Thyroid gland (tissue), 4 donors: ENCODE measurements around the gene GATAD2A. TPM values are rescaled to one million over a fixed set of nuclear protein-coding genes. Genes with fewer than 3 reads are reported as not detected.

Source experiments
- DNase-seq, 2 donors: peaks; one replicate each; pipeline ENCODE4 v3.0.0-alpha.2; 2019
- H3K27ac ChIP-seq, 3 donors: fragments of 200-600 bp; sonication (generic); 1 replicate in 2 of 3; 2 replicates in 1 of 3; pipeline ENCODE4 v1.5.1; 2016 to 2019; ENCODE audit warnings: mild to moderate bottlenecking in 1 of 3, moderate library complexity in 1 of 3
- H3K27me3 ChIP-seq: fragments of 200-600 bp; sonication (generic); one replicate; pipeline ENCODE4 v1.5.1; 2019
- H3K36me3 ChIP-seq, 2 donors: fragments of 200-600 bp; sonication (generic); one replicate each; pipeline ENCODE4 v1.5.1; 2016 to 2019
- H3K4me1 ChIP-seq, 2 donors: fragments of 200-600 bp; sonication (generic); one replicate each; pipeline ENCODE4 v1.5.1; 2017 to 2019
- H3K4me3 ChIP-seq, 3 donors: fragments of 200-600 bp; sonication (generic); replicated peaks in 1 of 3; 1 replicate in 2 of 3; 2 replicates in 1 of 3; pipeline ENCODE4 v1.5.1; 2016; ENCODE audit warnings: mild to moderate bottlenecking in 1 of 3
- H3K9me3 ChIP-seq: fragments of 200-600 bp; sonication (generic); one replicate; pipeline ENCODE4 v1.5.1; 2017
- POLR2A ChIP-seq, 2 donors: fragments of 450-650 bp; IDR thresholded peaks; one replicate each; pipeline ENCODE4 v1.6.1; 2017; ENCODE audit warnings: antibody characterized with exemption in 2 of 2, mild to moderate bottlenecking in 2 of 2, moderate library complexity in 1 of 2
- WGBS, 2 donors: methylation state at CpG; one replicate each; pipeline ENCODE4 v1.1.5; 2017; 5-methylcytosine and 5-hydroxymethylcytosine counted together
- intact Hi-C: fragments of 100-400 bp; cut with DNase I; formaldehyde crosslinking; loops from one replicate; pipeline ENCODE4 v1.15.1; 2023
- total RNA-seq, 4 donors: library from RNA; depleted of rRNA; stranded (reverse); fragments of >200 nt; gene quantifications; one replicate each; pipeline ENCODE4 v1.2.3, GENCODE V29; 2016
- TF ChIP-seq, protein P1 (sequence below), 6 experiments: fragments of 200-600 bp in 3 of 6; fragments of 450-650 bp in 3 of 6; sonication (generic) in 3 of 6; IDR thresholded peaks; one replicate each; pipeline ENCODE4 v1.5.1; 2016 to 2019; ENCODE audit warnings: antibody characterized with exemption in 6 of 6, mild to moderate bottlenecking in 2 of 6, inconsistent platforms in 1 of 6, moderate library complexity in 1 of 6

GATAD2A gene
- total RNA-seq, 4 donors from 2014 or later, result 33.2 to 82.4 (median 51.8) TPM

DNA sequence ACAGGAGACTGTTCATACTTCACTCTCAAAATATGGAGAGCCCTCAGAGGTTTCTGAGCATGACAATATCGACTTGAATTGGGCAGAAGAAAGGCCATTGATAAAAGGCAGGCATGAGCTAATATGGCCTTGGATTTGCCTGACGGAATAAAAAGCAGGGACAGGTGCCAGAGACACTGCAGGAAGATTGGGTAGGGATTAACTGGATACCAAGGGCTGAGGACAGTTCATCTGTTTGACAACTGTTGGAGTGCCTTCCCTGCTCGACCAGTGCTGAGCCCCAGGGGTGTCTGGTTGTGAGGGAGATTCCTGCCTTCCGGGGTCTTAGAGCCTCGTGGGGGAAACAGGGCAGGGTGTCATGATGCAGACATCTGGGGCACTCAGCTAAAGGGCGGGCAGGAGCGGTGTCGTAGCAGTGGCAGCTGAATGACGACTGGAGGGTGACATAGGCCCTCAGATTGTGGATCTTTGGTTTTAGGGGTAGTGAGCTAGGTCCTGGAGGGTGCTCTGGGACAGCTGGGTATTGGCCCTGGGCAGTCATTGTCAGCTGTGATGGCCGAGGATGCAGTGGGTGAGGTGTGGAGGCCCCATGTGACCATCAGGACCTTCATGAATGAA is 12.3 kb downstream of the GATAD2A start:
- Histone ChIP-seq H3K4me1 (peaks cover 14 to 53% of the 10 kb centered on the region in 2 donors), H3K36me3 (no peaks in the 10 kb centered on the region), H3K4me3 (no peak overlapping the region), H3K27ac (no peak overlapping the region), H3K9me3 (no peaks in the 10 kb centered on the region), H3K27me3 (no peaks in the 10 kb centered on the region)
- TF ChIP-seq POLR2A (IDR thresholded peaks at IDR 0.05), result no peak
- TF ChIP-seq, protein P1, sequence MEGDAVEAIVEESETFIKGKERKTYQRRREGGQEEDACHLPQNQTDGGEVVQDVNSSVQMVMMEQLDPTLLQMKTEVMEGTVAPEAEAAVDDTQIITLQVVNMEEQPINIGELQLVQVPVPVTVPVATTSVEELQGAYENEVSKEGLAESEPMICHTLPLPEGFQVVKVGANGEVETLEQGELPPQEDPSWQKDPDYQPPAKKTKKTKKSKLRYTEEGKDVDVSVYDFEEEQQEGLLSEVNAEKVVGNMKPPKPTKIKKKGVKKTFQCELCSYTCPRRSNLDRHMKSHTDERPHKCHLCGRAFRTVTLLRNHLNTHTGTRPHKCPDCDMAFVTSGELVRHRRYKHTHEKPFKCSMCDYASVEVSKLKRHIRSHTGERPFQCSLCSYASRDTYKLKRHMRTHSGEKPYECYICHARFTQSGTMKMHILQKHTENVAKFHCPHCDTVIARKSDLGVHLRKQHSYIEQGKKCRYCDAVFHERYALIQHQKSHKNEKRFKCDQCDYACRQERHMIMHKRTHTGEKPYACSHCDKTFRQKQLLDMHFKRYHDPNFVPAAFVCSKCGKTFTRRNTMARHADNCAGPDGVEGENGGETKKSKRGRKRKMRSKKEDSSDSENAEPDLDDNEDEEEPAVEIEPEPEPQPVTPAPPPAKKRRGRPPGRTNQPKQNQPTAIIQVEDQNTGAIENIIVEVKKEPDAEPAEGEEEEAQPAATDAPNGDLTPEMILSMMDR (IDR thresholded peaks at IDR 0.05), result no peak
- intact Hi-C loops, result no loop called here
- no peak for DNase-seq
- WGBS, 2 donors, result 78 to 81% methylated on average over 10 of the region's 10 CpGs

DNA sequence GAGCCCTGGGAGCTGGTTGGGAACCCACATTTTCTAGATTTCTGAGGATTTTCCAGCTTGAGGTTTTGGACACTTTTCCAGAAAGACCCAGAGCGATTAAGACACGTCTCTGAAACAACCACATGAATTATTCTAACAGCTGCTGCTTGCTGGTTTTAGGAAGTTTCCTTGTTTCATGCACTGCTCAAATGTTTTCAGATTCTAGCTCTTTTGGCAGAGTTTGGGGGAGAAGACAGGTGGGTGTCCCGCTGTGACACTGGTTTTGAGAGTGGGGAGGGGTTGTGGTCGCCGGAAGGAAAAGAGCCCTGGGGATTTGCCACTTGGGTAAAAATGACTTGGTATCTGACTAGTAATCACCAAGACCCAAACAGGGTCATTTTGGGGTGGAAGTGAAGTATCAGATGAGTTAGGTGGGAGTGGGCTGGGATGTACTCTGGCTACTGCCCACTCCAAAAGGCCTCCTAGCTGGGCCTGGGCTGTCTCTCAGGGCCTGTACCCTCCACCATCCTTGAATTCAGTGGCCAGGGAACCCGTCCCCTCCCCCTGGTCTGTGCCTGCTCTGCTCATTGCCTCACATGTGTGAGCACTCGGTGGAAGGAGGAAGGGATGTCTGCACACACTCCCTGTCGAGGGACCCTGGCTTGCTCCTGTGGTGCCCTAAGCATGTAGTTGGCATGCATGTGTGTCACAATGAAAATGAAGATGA is 13.2 kb downstream of the GATAD2A start:
- intact Hi-C loops, result no loop called here
- DNase-seq, result no peak
- Histone ChIP-seq H3K4me3 (no peak overlapping the region), H3K4me1 (peaks cover 14 to 48% of the 10 kb centered on the region in 2 donors), H3K27ac (no peak overlapping the region), H3K36me3 (no peaks in the 10 kb centered on the region), H3K27me3 (no peaks in the 10 kb centered on the region), H3K9me3 (no peaks in the 10 kb centered on the region)
- 78 to 79% methylated on average over 6 to 8 of the region's 8 CpGs for WGBS, 2 donors
- TF ChIP-seq POLR2A (IDR thresholded peaks at IDR 0.05), result no peak
- TF ChIP-seq, protein P1 (IDR thresholded peaks at IDR 0.05), result no peak

DNA sequence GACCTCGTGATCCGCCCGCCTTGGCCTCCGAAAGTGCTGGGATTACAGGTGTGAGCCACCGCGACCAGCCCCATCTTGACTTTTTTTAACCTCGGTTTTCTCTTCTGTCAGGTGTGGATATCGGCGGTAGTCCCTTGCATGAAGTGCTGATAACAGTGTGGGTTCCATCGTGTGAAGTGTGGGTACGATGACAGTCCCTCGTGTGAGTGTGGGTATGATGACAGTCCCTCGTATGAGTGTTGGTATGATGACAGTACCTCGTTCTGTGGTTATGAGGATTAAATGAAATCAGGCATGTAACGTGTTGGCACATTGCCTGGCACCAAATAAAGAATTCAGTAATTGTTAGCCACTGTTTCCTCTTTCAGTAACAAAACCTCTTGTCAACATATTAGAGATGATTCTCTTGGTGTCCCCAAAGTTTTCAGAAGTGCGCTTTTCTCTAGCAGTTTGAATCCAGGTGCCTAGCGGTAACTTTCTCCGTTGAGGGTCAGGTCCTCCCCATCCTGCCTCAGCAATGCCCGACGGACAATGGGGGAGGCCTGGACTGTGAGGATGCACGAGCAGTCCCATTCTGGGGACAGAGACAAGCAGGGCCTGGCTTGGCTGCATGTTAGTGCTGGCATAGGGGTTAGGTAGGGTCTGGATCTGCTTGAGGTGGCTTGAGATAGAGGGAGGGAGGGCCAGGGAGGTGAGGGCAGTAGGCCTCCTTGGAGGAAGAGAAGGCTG is 15.3 kb downstream of the GATAD2A start:
- Histone ChIP-seq H3K9me3 (no peaks in the 10 kb centered on the region), H3K27ac (no peak overlapping the region), H3K27me3 (no peaks in the 10 kb centered on the region), H3K36me3 (no peaks in the 10 kb centered on the region), H3K4me3 (no peak overlapping the region), H3K4me1 (peaks cover 23 to 57% of the 10 kb centered on the region in 2 donors)
- no peak for DNase-seq
- WGBS, 2 donors, result 75 to 76% methylated on average over 21 of the region's 21 CpGs
- TF ChIP-seq POLR2A (IDR thresholded peaks at IDR 0.05), result no peak
- TF ChIP-seq, protein P1 (IDR thresholded peaks at IDR 0.05), result no peak
- intact Hi-C loops, result no loop called here

DNA sequence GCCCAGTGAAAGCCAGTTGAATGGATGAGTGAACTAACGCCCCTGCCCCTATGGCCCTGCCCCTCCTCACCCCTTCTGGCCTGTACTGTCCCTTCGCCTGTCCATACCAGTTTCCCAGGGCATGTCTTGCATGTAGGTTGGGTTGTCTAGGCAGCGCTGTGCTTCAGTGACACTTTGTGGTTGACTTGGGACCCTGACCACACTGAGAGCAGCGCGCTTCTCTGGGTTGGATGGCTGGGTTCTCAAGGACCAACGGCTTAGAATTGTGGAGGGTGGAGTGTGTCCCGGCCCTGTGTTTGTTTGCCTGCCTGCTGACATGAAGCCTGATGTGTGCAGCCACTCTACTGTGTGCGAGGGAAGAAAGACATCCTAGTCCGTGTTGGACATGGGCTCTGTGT is 15.8 kb downstream of the GATAD2A start:
- intact Hi-C loops, result no loop called here
- Histone ChIP-seq H3K27ac (peak overlapping the region in 1 of 3 donors; percentile 2), H3K9me3 (no peaks in the 10 kb centered on the region), H3K4me3 (no peak overlapping the region), H3K4me1 (peaks cover 27 to 63% of the 10 kb centered on the region in 2 donors), H3K27me3 (no peaks in the 10 kb centered on the region), H3K36me3 (no peaks in the 10 kb centered on the region)
- peak; percentile 57 to 61 for DNase-seq
- TF ChIP-seq POLR2A (IDR thresholded peaks at IDR 0.05), result no peak
- TF ChIP-seq, protein P1 (IDR thresholded peaks at IDR 0.05), result no peak
- 42 to 50% methylated on average over 9 of the region's 9 CpGs for WGBS, 2 donors
